Smooth muscle cell (in vitro differentiated cells): Measurements from ENCODE around the gene CLEC4M. TPM values are rescaled to one million over a fixed set of nuclear protein-coding genes. Genes with fewer than 3 reads are reported as not detected.

Experiments used
- DNase-seq: peaks from one replicate; lab custom pipeline; 2025; ENCODE audit not compliant: unreplicated experiment; lab: John Stamatoyannopoulos, UW
- H2AFZ ChIP-seq: fragments of 200-600 bp; sonication (generic); 2 replicates; pipeline ENCODE4 v1.6.0; 2016; ENCODE audit warnings: antibody characterized with exemption, low read depth, mild to moderate bottlenecking
- H3F3A ChIP-seq: fragments of 200-600 bp; sonication (generic); 2 replicates; pipeline ENCODE4 v1.6.0; 2017; ENCODE audit warnings: antibody characterized with exemption, low read depth
- H3K27ac ChIP-seq: fragments of 200-600 bp; sonication (generic); 2 replicates; pipeline ENCODE4 v1.5.1; 2016; ENCODE audit warnings: low read depth, mild to moderate bottlenecking
- H3K27me3 ChIP-seq: fragments of 200-600 bp; sonication (generic); 2 replicates; pipeline ENCODE4 v1.6.1; 2016; ENCODE audit warnings: low read depth, mild to moderate bottlenecking
- H3K36me3 ChIP-seq: fragments of 200-600 bp; sonication (generic); 2 replicates; pipeline ENCODE4 v1.5.1; 2016; ENCODE audit warnings: low read depth
- H3K4me1 ChIP-seq: fragments of 200-600 bp; sonication (generic); 2 replicates; pipeline ENCODE4 v1.5.1; 2016; ENCODE audit warnings: low read depth
- H3K4me2 ChIP-seq: fragments of 200-600 bp; sonication (generic); 2 replicates; pipeline ENCODE4 v1.6.0; 2016; ENCODE audit warnings: mild to moderate bottlenecking
- H3K4me3 ChIP-seq: fragments of 200-600 bp; sonication (generic); 2 replicates; pipeline ENCODE4 v1.5.1; 2016; ENCODE audit warnings: mild to moderate bottlenecking
- H3K79me2 ChIP-seq: fragments of 200-600 bp; sonication (generic); 2 replicates; pipeline ENCODE4 v1.6.0; 2016; ENCODE audit warnings: low read depth, mild to moderate bottlenecking
- H3K9ac ChIP-seq: fragments of 200-600 bp; sonication (generic); 2 replicates; pipeline ENCODE4 v1.6.0; 2016; ENCODE audit warnings: low read depth
- H3K9me3 ChIP-seq: fragments of 200-600 bp; sonication (generic); replicated peaks from 2 replicates; pipeline ENCODE4 v1.5.1; 2016; ENCODE audit warnings: low read depth
- H4K20me1 ChIP-seq: fragments of 200-600 bp; sonication (generic); 2 replicates; pipeline ENCODE4 v1.6.0; 2016; ENCODE audit warnings: low read depth
- WGBS: methylation state at CpG from one replicate; pipeline ENCODE4 v1.1.7; 2016; ENCODE audit warnings: low lambda C conversion rate; 5-methylcytosine and 5-hydroxymethylcytosine counted together
- polyA plus RNA-seq: library from polyadenylated mRNA; unstranded; fragments of >200 nt; fragmentation: Nextera tagmentation; extraction: Ambion mirVana; gene quantifications from 2 replicates; pipeline ENCODE4 v1.2.1, GENCODE V29; 2016
- total RNA-seq: library from RNA; depleted of rRNA; stranded (reverse); fragments of >200 nt; gene quantifications from 2 replicates; pipeline ENCODE4 v1.2.3, GENCODE V29; 2014
- TF ChIP-seq, protein P1 (sequence below): fragments of 200-600 bp; sonication (generic); IDR thresholded peaks from 2 replicates; pipeline ENCODE4 v1.5.1; 2017; ENCODE audit warnings: borderline replicate concordance, mild to moderate bottlenecking, antibody characterized with exemption; ENCODE audit not compliant: insufficient read depth, poor library complexity, severe bottlenecking

The CLEC4M gene
- total and polyA plus RNA-seq, 2 experiments from 2014 or later = not detected

GRCh38 chr19:7731615-7732014 is 31.4 kb upstream of the CLEC4M start:
- DNase-seq = no peak
- Histone ChIP-seq H3K9me3 (no peaks in the 10 kb centered on the region), H3K4me2 (no peak overlapping the region), H3K36me3 (no peaks in the 10 kb centered on the region), H3K9ac (no peak overlapping the region), H3K79me2 (no peaks in the 10 kb centered on the region), H2AFZ (no peak overlapping the region), H4K20me1 (no peaks in the 10 kb centered on the region), H3K27me3 (peaks cover 69% of the 10 kb centered on the region), H3K27ac (no peak overlapping the region), H3K4me1 (no peaks in the 10 kb centered on the region), H3F3A (no peaks in the 10 kb centered on the region), H3K4me3 (no peak overlapping the region)
- WGBS = 77% methylated on average over 5 of the region's 5 CpGs
- TF ChIP-seq, protein P1, sequence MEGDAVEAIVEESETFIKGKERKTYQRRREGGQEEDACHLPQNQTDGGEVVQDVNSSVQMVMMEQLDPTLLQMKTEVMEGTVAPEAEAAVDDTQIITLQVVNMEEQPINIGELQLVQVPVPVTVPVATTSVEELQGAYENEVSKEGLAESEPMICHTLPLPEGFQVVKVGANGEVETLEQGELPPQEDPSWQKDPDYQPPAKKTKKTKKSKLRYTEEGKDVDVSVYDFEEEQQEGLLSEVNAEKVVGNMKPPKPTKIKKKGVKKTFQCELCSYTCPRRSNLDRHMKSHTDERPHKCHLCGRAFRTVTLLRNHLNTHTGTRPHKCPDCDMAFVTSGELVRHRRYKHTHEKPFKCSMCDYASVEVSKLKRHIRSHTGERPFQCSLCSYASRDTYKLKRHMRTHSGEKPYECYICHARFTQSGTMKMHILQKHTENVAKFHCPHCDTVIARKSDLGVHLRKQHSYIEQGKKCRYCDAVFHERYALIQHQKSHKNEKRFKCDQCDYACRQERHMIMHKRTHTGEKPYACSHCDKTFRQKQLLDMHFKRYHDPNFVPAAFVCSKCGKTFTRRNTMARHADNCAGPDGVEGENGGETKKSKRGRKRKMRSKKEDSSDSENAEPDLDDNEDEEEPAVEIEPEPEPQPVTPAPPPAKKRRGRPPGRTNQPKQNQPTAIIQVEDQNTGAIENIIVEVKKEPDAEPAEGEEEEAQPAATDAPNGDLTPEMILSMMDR = no peak

DNA sequence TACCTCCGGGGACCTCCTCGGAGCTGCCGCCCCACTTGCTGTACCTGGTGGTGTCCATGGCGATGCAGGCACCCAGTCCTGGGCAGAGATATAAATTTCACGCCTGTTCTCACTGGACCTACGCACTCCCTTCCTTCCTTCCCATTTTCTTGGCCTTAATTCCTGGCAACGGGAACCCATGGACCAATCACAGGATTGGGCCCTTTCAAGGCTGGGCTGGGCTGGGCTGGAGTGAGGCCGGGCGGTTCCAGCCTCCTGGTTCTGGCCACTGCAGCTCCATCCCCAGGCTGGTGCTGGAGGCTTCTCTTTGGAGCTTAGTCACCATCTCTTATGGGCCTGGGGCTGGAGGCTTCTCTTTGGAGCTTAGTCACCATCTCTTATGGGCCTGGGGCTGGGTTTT is 31.0 kb upstream of the CLEC4M start, which contains the start of gene CLEC4G:
Gene CLEC4G, minus strand, starts transcription at position 66 of the 400 bp plus-strand sequence. Its CDS starts 8 bp downstream, at position 58.
- 67% methylated on average over 9 of the region's 9 CpGs for WGBS
- DNase-seq = no peak
- H3F3A ChIP-seq = no peaks in the 10 kb centered on the region
- H3K4me2 ChIP-seq = no peak within 1 kb of the TSS
- peaks cover 69% of the 10 kb centered on the region for H3K27me3 ChIP-seq
- no peaks in the 10 kb centered on the region for H3K36me3 ChIP-seq
- TF ChIP-seq, protein P1 = no peak
- H3K27ac ChIP-seq = no peak within 1 kb of the TSS
- H3K79me2 ChIP-seq = no peaks in the 10 kb centered on the region
- H3K9me3 ChIP-seq = no peaks in the 10 kb centered on the region
- no peaks in the 10 kb centered on the region for H4K20me1 ChIP-seq
- no peaks in the 10 kb centered on the region for H3K4me1 ChIP-seq
- no peak within 1 kb of the TSS for H3K9ac ChIP-seq
- no peak within 1 kb of the TSS for H2AFZ ChIP-seq
- H3K4me3 ChIP-seq = no peak within 1 kb of the TSS

DNA sequence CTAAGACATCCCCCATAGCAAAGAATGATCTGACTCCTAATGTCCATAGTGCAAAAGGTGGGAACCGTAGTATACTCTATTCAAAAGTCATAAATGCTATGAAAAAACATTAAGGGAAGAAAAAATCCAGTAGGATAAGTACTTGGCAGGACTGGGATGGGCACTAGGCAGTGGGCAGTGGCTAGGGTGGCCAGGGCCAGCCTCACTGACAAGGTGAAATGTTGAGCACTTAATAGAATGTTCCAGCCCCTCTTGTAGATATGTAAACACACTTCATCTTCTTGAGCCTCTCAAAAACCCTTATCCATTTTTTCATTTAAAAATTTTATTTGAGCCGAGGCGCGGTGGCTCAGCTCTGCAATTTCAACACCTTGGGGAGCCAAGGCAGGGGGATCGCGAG is 29.7 kb upstream of the CLEC4M start:
- H3K9me3 ChIP-seq = no peaks in the 10 kb centered on the region
- no peak overlapping the region for H3K4me3 ChIP-seq
- H3K36me3 ChIP-seq = no peaks in the 10 kb centered on the region
- H3K27me3 ChIP-seq = peaks cover 60% of the 10 kb centered on the region
- TF ChIP-seq, protein P1 = no peak
- DNase-seq = no peak
- H3K27ac ChIP-seq = no peak overlapping the region
- H3K79me2 ChIP-seq = no peaks in the 10 kb centered on the region
- no peak overlapping the region for H3K4me2 ChIP-seq
- WGBS = 78% methylated on average over 6 of the region's 6 CpGs
- no peak overlapping the region for H3K9ac ChIP-seq
- no peaks in the 10 kb centered on the region for H3F3A ChIP-seq
- no peaks in the 10 kb centered on the region for H3K4me1 ChIP-seq
- no peak overlapping the region for H2AFZ ChIP-seq
- H4K20me1 ChIP-seq = no peaks in the 10 kb centered on the region
